A673 (cell line): Measurements from ENCODE around the gene DLGAP1. TPM values are rescaled to one million over a fixed set of nuclear protein-coding genes. Genes with fewer than 3 reads are reported as not detected.

Source experiments
- BruUV-seq: library from RNA; stranded (reverse); fragments of 400-500 nt; replicated peaks from 2 replicates; lab custom pipeline; 2021; lab: Mats Ljungman, UMichigan
- CTCF ChIA-PET: fragments of 300-600 bp; sonication (Branson Sonifier 250); formaldehyde crosslinking; loops from one replicate; lab custom pipeline; 2022; ENCODE audit warnings: antibody characterized with exemption; lab: Charles Lee
- POLR2A ChIA-PET: fragments of 300-600 bp; sonication (Branson Sonifier 250); formaldehyde crosslinking; loops from one replicate; lab custom pipeline; 2022; ENCODE audit warnings: antibody characterized with exemption; ENCODE audit not compliant: low non-redundant PET; lab: Charles Lee
- DNase-seq: peaks from one replicate; pipeline ENCODE4 v3.0.0-alpha.2; 2015; ENCODE audit warnings: low spot score
- H3K27ac ChIP-seq: fragments of 200-600 bp; sonication (generic); 2 replicates; pipeline ENCODE4 v1.5.1; 2016; ENCODE audit warnings: mixed run types, low read depth, mild to moderate bottlenecking, mixed read lengths, antibody characterized with exemption, low read length; ENCODE audit not compliant: poor library complexity, severe bottlenecking
- H3K27me3 ChIP-seq: fragments of 200-600 bp; sonication (generic); replicated peaks from 2 replicates; pipeline ENCODE4 v1.6.1; 2017; ENCODE audit warnings: mixed run types, low read depth, mild to moderate bottlenecking, mixed read lengths, antibody characterized with exemption, low read length; ENCODE audit not compliant: insufficient read depth, poor library complexity
- H3K36me3 ChIP-seq: fragments of 200-600 bp; sonication (generic); 2 replicates; pipeline ENCODE4 v1.6.1; 2016; ENCODE audit warnings: mixed run types, mild to moderate bottlenecking, mixed read lengths, antibody characterized with exemption, low read length; ENCODE audit not compliant: insufficient read depth, poor library complexity, severe bottlenecking
- H3K4me1 ChIP-seq: fragments of 200-600 bp; sonication (generic); 2 replicates; pipeline ENCODE4 v1.6.1; 2017; ENCODE audit warnings: mixed run types, mild to moderate bottlenecking, mixed read lengths, antibody characterized with exemption, low read length; ENCODE audit not compliant: insufficient read depth, poor library complexity, severe bottlenecking
- H3K4me3 ChIP-seq: fragments of 200-600 bp; sonication (generic); 2 replicates; pipeline ENCODE4 v1.5.1; 2016; ENCODE audit warnings: low read depth, mixed run types, mild to moderate bottlenecking, mixed read lengths, low read length; ENCODE audit not compliant: poor library complexity, severe bottlenecking
- H3K9me3 ChIP-seq: fragments of 200-600 bp; sonication (generic); 2 replicates; pipeline ENCODE4 v1.6.1; 2016; ENCODE audit warnings: mixed run types, low read depth, mild to moderate bottlenecking, mixed read lengths, antibody characterized with exemption, low read length; ENCODE audit not compliant: poor library complexity, severe bottlenecking
- CTCF ChIP-seq: fragments of 300-800, 200-600 bp; sonication (generic); conservative IDR thresholded peaks from 2 replicates; pipeline ENCODE4 v1.5.1; 2017; ENCODE audit warnings: low read depth, mild to moderate bottlenecking, antibody characterized with exemption, low read length, moderate library complexity, mixed read lengths
- EZH2 ChIP-seq: fragments of 200-600 bp; sonication (generic); IDR thresholded peaks from 2 replicates; pipeline ENCODE4 v1.6.1; 2017; ENCODE audit warnings: borderline replicate concordance, low read depth, mild to moderate bottlenecking, mixed read lengths, antibody characterized with exemption, low read length; ENCODE audit not compliant: poor library complexity, severe bottlenecking
- intact Hi-C: fragments of 100-400 bp; cut with micrococcal nuclease; formaldehyde crosslinking; loops from one replicate; pipeline ENCODE4 v1.10.0; 2022; ENCODE audit not compliant: unreplicated experiment
- total RNA-seq: library from RNA; stranded (reverse); gene quantifications from 2 replicates; pipeline ENCODE4 v1.2.3, GENCODE V29; 2021

The DLGAP1 gene
- total RNA-seq, 1 experiment from 2014 or later = 135 TPM

- no TSS peak for BruUV-seq
- Histone ChIP-seq H3K27me3 (no peaks in the 10 kb centered on the region), H3K27ac (no peak overlapping the region), H3K4me3 (no peak overlapping the region), H3K4me1 (peaks cover 21% of the 10 kb centered on the region), H3K9me3 (no peaks in the 10 kb centered on the region), H3K36me3 (no peaks in the 10 kb centered on the region)
- no peak for TF ChIP-seq CTCF
- TF ChIP-seq EZH2 = no peak
- POLR2A ChIA-PET = interaction anchor here (0.7 kb wide), 1 partner anchor 79 kb away, joined by 3 read pairs; no protein-coding TSS in a partner anchor
- intact Hi-C loops = no loop called here
- CTCF ChIA-PET = interaction anchor here (1.3 kb wide), 1 partner anchor 12 kb away, joined by 3 read pairs; no protein-coding TSS in a partner anchor
- no peak for DNase-seq
Observed at GRCh38 chr18:4119127-4119648, 335.9 kb downstream of the DLGAP1 start.

- TF ChIP-seq EZH2 = no peak
- no peak for TF ChIP-seq CTCF
- H3K36me3 ChIP-seq = no peaks in the 10 kb centered on the region
- H3K27me3 ChIP-seq = no peaks in the 10 kb centered on the region
- H3K4me1 ChIP-seq = peaks cover 10% of the 10 kb centered on the region
- no peak overlapping the region for H3K27ac ChIP-seq
- BruUV-seq = no TSS peak
- ChIA-PET POLR2A (no interaction called here), CTCF (no interaction called here)
- no peak for DNase-seq
- H3K9me3 ChIP-seq = no peaks in the 10 kb centered on the region
- no peak overlapping the region for H3K4me3 ChIP-seq
- intact Hi-C loops = loop anchor here (5.0 to 10.0 kb wide), 2 partner anchors 149 to 347 kb away; partner anchors contain the start of gene DLGAP1
Observed at GRCh38 chr18:4108016-4108415, 347.1 kb downstream of the DLGAP1 start.

GRCh38 chr18:4107049-4107467, 348.0 kb downstream of the DLGAP1 start:
- no TSS peak for BruUV-seq
- Histone ChIP-seq H3K4me3 (no peak overlapping the region), H3K4me1 (peaks cover 10% of the 10 kb centered on the region), H3K36me3 (no peaks in the 10 kb centered on the region), H3K27ac (no peak overlapping the region), H3K27me3 (no peaks in the 10 kb centered on the region), H3K9me3 (no peaks in the 10 kb centered on the region)
- CTCF ChIA-PET = interaction anchor here (0.5 to 1.3 kb wide), 5 partner anchors 155 to 950 kb away, joined by 3 to 16 read pairs (median 7); no protein-coding TSS in a partner anchor
- intact Hi-C loops = loop anchor here (2.0 to 10.0 kb wide), 3 partner anchors 150 to 950 kb away; partner anchors contain the start of gene DLGAP1
- no peak for DNase-seq
- no peak for TF ChIP-seq CTCF
- no peak for TF ChIP-seq EZH2
- POLR2A ChIA-PET = interaction anchor here (0.6 kb wide), 1 partner anchor 364 kb away, joined by 3 read pairs; no protein-coding TSS in a partner anchor
